ENCODE data around the gene ZNF525.
"Not testable (repeated sequence)": the region's sequence is repeated elsewhere in the genome, so short reads cannot be mapped to it uniquely, and the experiment has no call there.

ZNF525 gene

GRCh38 chr19:53365134-53365898 lies at the start of gene ZNF525:
Gene ZNF525 (plus strand): TSS chr19:53365705. CDS start chr19:53372282, 6,577 bp downstream.
- DNase-seq (ENCODE audit: insufficient read length, low spot score) (peak; percentile 79), FAIRE-seq (peak; percentile 91)

DNA sequence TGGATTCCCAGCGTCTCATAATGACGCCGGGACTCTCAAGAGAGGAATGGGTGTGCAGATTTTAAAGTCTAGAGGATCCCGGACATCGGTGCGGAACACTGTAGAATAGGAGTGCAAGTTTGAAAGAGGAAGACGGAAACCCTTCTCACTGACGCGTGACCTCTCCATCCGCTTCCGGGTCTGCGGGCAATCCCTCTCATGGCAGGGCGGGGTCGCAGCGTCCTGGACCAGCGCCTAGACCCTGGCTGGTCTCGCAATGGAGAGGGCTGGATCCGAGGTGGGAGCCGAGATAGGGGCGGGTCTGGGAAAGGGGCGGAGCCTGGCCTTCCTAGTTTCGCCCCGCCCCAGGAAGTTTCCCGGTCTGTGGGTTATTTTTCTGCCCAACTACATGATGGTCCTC lies 36.5 kb upstream of the ZNF525 start:
- DNase-seq (ENCODE audit: insufficient read length, low spot score) (no peak), FAIRE-seq (no peak)

GRCh38 chr19:53332484-53332883 lies 33.0 kb upstream of the ZNF525 start:
- DNase-seq (ENCODE audit: insufficient read length, low spot score) (no peak), FAIRE-seq (no peak)

- FAIRE-seq = no peak
- DNase-seq (ENCODE audit: insufficient read length, low spot score) = no peak
These were observed 32.4 kb upstream of the ZNF525 start for GRCh38 chr19:53333066-53333462.

- FAIRE-seq (peak; percentile 94), DNase-seq (ENCODE audit: insufficient read length, low spot score) (peak; percentile 75)
These were observed 31.7 kb upstream of the ZNF525 start, which contains the start of gene ZNF845 for GRCh38 chr19:53333463-53334449. Gene ZNF845 (plus strand): TSS chr19:53333749. CDS start chr19:53341308, 7,559 bp downstream.

DNA sequence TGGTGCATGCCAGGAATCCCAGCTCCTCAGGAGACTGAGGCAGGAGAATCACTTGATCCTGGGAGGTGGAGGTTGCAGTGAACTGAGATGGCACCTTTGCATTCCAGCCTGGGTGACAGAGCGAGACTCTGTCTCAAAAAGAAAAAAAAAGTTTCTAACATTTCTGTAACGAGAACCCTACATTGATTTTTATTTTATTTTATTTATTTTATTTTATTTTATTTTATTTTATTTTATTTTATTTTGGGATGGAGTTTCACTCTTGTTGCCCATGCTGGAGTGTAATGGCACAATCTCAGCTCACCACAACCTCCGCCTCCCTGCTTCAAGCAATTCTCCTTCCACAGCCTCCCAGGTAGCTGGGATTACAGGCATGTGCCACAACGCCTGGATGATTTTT lies 21.1 kb upstream of the ZNF525 start:
- not testable (repeated sequence) for DNase-seq (ENCODE audit: insufficient read length, low spot score); FAIRE-seq

DNA sequence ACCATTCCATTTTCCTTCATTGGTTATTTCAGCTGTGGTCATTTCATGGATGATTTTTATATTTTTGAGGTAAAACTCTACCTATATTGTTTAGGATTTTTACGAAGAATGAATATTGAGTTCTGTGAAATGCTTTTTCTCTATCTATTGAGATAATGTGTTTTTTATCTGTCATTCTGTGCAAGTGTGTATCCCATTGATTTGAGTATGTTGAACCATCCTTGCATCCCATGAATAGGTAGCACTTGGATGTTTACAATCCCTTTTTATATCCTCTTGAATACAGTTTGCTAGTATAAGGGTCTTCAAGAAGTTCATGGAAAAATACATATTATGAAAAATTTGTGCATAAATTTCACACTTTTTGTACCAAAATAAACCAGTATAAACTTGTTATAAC lies 9.8 kb upstream of the ZNF525 start:
- DNase-seq (ENCODE audit: insufficient read length, low spot score) = no peak
- FAIRE-seq = no peak

- no peak for FAIRE-seq
These were observed 7.5 kb upstream of the ZNF525 start for GRCh38 chr19:53357821-53358581.

DNA sequence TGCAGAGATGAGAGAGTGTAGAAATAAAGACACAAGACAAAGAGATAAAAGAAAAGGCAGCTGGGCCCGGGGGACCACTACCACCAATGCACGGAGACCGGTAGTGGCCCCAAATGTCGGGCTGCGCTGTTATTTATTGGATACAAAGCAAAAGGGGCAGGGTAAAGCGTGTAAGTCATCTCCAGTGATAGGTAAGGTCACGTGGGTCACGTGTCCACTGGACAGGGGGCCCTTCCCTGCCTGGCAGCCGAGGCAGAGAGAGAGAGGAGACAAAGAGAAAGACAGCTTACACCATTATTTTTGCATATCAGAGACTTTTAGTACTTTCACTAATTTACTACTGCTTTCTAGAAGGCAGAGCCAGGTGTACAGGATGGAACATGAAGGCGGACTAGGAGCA lies 5.4 kb upstream of the ZNF525 start:
- FAIRE-seq; DNase-seq (ENCODE audit: insufficient read length, low spot score): not testable (repeated sequence)

More at GRCh38 chr19:53357821-53358581, 7.5 kb upstream of the ZNF525 start:
- no peak for DNase-seq (ENCODE audit: insufficient read length, low spot score)

DNA sequence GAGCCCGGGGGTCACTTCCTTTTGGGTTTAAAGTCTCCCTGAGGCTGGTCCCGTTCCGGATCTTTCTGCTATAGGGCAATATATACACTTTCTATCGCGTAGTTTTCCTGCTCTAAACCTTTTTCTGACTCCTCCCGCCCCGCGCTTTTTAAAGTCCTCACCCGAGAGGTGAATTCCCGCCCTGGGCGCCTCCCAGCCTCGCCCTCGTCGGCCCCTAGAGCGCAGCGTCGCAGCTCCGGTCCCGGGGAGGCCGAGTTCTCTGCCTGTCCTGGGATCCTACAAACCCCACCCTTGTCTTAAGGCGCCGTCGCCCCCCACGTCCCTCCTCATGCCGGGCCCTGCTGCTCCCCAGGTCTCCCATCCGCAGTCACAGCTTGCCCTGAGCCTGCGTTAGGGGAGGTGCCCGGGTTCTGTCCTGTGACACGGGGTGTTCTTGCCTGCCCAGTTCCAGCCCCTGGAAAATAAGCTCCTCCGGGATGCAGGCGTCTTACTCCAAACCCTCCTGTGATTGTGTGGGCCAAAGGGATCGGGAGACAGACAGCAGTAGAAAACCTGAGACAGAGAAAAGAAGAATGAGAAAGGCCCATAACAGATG lies 491 bp downstream of the ZNF525 start:
- no peak for DNase-seq (ENCODE audit: insufficient read length, low spot score)
- no peak for FAIRE-seq

GRCh38 chr19:53372196-53372595 lies 6.7 kb downstream of the ZNF525 start:
- FAIRE-seq (no peak), DNase-seq (ENCODE audit: insufficient read length, low spot score) (no peak)

DNA sequence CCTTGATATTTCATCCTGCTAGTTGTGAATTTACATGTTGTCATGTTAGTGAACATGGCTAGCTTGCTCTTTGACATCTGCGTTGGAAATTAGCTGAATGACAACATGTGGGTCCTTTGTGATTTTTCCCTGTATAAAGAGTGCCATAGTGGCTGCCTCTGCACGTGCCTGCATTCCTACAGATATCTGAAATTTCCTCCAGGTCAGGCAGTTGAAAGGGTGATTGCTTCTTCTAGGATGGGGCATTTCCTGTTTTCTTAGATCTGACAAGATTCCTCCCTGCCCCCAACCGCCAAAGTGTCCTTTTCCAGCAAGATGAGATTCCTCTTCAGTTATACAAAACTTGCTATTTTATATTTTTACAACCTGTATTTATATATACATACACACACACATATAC lies 8.8 kb downstream of the ZNF525 start:
- no peak for FAIRE-seq

DNA sequence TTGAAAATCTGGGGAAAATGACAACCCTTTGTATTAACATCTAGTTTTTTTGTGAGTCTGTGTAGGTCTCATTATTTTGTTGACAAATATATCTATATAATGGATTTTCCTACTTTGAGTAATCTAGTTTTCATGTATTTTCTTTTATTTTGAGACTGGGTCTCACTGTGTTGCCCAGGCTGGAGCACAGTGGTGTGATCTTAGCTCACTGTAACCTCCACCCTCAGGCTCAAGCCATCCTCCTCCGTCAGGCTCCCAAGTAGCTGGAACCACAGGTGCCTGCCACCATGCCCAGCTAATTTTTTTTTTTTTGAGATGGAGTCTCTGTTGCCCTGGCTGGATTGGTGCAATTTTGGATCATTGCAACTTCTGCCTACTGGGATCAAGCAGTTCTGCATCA lies 9.2 kb downstream of the ZNF525 start:
- DNase-seq (ENCODE audit: insufficient read length, low spot score) (no peak), FAIRE-seq (no peak)

More for the DNA sequence above, 8.8 kb downstream of the ZNF525 start:
- no peak for DNase-seq (ENCODE audit: insufficient read length, low spot score)

DNA sequence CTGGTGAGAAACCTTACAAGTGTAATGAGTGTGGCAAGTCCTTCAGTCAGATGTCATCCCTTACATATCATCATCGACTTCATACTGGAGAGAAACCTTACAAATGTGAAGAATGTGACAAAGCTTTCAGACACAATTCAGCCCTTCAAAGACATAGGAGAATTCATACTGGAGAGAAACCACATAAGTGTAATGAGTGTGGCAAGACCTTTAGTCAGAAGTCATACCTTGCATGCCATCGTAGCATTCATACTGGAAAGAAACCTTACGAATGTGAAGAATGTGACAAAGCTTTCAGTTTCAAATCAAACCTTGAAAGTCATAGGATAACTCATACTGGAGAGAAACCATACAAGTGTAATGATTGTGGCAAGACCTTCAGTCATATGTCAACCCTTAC lies 15.9 kb downstream of the ZNF525 start:
- DNase-seq (ENCODE audit: insufficient read length, low spot score) = no peak
- FAIRE-seq = no peak

- FAIRE-seq (no peak), DNase-seq (ENCODE audit: insufficient read length, low spot score) (no peak)
These were observed 22.7 kb downstream of the ZNF525 start for GRCh38 chr19:53388168-53388567.

GRCh38 chr19:53388904-53389303 lies 23.4 kb downstream of the ZNF525 start:
- no peak for DNase-seq (ENCODE audit: insufficient read length, low spot score)
- FAIRE-seq = no peak

GRCh38 chr19:53389571-53389970 lies 24.1 kb downstream of the ZNF525 start:
- FAIRE-seq (no peak), DNase-seq (ENCODE audit: insufficient read length, low spot score) (no peak)

- no peak for DNase-seq (ENCODE audit: insufficient read length, low spot score)
These were observed 24.5 kb downstream of the ZNF525 start for GRCh38 chr19:53389978-53390377.

GRCh38 chr19:53394522-53394973 lies 29.0 kb downstream of the ZNF525 start:
- no peak for DNase-seq (ENCODE audit: insufficient read length, low spot score)
- peak; percentile 14 for FAIRE-seq

More at GRCh38 chr19:53389978-53390377, 24.5 kb downstream of the ZNF525 start:
- no peak for FAIRE-seq

Data from GM19239 (cell line).